Measurements from ENCODE around the gene WNT3.

- TF ChIP-seq CTCF (IDR thresholded peaks at IDR 0.05) = no peak
- peak; percentile 17 for TF ChIP-seq EZH2phosphoT487 (IDR thresholded peaks at IDR 0.05)
- peak; percentile 54 for TF ChIP-seq EZH2 (IDR thresholded peaks at IDR 0.05)
These were observed 47.5 kb downstream of the WNT3 start for GRCh38 chr17:46770818-46771560.

Measured in neural progenitor cell (in vitro differentiated cells).